Astrocyte (in vitro differentiated cells and primary cell): ENCODE results near the gene C16orf95.

ENCODE experiments used
- CTCF ChIP-seq: IDR thresholded peaks from 2 replicates; pipeline ENCODE4 v1.5.1; 2011; ENCODE audit warnings: low read depth, mild to moderate bottlenecking, inconsistent platforms, low read length, moderate library complexity; ENCODE audit not compliant: insufficient read depth
- EZH2 ChIP-seq: IDR thresholded peaks from 2 replicates; pipeline ENCODE4 v1.6.1; 2012; ENCODE audit warnings: mild to moderate bottlenecking, low read length, inconsistent platforms; ENCODE audit not compliant: insufficient read depth

GRCh38 chr16:87263418-87264052 is 53.7 kb downstream of the C16orf95 start:
- TF ChIP-seq CTCF (no peak), EZH2 (no peak)
